ENCODE data around the gene CD8B. TPM values are rescaled to one million over a fixed set of nuclear protein-coding genes. Genes with fewer than 3 reads are reported as not detected.

CD8B gene
- not detected in 2 replicates for total RNA-seq

DNA sequence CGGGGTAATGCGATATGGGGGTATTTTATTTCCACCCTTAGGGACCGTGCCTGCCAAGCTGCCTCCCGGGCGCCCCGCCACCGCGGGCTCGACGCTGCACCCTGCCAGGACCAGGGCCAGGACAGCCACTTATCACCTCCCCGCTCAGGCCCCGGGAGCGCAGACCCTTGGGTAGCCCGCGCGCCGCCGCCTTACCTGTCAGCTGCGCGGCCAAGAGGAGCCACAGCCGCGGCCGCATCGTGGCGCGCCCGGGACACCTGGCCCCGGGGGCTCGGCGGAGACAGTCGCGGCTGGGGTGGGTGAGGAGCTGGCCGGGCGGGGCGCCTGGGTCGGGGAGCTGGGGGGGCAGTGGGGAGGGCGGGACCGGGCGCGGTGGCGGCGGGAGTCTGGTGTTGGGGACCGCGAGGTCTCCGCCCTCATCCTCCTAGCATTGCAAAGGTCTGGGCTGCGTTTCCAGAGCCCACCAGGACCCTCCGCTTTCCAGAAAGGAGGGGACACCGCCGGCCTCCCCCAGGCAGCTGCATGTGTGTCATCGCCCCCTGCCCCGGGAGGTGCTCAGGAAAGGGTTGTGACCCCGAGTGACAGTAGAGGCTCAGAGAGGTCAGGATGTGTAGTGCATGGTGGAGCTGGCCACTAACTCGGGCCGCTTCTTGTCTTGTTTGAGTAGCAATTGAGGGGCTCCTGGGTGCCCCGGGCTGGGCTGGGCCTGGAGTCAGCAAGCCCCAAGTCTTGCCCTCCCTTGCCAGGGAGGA lies at the start of gene CD8B:
TSS of gene CD8B (minus strand) at position 259 of the 752 bp plus-strand sequence. CDS start at position 238, 21 bp downstream.

GRCh38 chr2:86790676-86791572 lies 70.8 kb downstream of the CD8B start, which contains the start of gene CD8A:
Gene CD8A (minus strand): TSS chr2:86790913. CDS start chr2:86790825, 88 bp downstream.

Other genes starting within 250 kb of the CD8B start
- gene RNF103, start 238.0 kb downstream of the CD8B start, total RNA-seq: 9.3 and 20.0 TPM in 2 replicates
- 11.9 and 27.6 TPM in 2 replicates for gene RMND5A, start 141.6 kb downstream of the CD8B start, total RNA-seq
- not detected in 2 replicates for gene CD8A, start 71.0 kb downstream of the CD8B start, total RNA-seq
- gene RGPD1, start 80.2 kb upstream of the CD8B start, total RNA-seq: 0.25 and 0.33 TPM in 2 replicates
- gene PLGLB1, start 160.0 kb upstream of the CD8B start, total RNA-seq: 0.49 and 0.63 TPM in 2 replicates